LNCAP (cell line): ENCODE data around the gene ABCG5.

ENCODE experiments used
- TF ChIP-seq, protein P1 (sequence below): fragments of 450-650 bp; IDR thresholded peaks from 2 replicates; pipeline ENCODE4 v1.5.1; 2017; ENCODE audit warnings: mild to moderate bottlenecking

The ABCG5 gene

DNA sequence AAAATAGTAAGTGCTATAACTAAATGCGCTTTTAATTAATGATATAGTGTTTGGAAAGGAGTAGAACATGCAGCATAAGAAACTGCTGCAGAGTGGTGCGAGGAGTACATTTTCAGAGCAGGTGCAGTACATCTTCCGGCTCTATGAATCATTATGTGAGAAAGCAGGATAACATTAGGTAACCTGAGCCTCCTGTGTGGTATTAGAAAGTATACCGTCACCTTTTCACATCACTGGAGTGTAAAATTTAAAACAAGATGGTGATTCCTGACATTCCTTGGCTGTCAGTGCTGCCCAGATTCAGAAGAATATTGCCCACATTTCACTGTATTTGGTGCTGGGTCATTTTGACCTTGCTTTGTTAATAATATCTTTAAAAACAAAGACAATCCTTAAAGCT is 72.6 kb downstream of the ABCG5 start:
- TF ChIP-seq, protein P1, sequence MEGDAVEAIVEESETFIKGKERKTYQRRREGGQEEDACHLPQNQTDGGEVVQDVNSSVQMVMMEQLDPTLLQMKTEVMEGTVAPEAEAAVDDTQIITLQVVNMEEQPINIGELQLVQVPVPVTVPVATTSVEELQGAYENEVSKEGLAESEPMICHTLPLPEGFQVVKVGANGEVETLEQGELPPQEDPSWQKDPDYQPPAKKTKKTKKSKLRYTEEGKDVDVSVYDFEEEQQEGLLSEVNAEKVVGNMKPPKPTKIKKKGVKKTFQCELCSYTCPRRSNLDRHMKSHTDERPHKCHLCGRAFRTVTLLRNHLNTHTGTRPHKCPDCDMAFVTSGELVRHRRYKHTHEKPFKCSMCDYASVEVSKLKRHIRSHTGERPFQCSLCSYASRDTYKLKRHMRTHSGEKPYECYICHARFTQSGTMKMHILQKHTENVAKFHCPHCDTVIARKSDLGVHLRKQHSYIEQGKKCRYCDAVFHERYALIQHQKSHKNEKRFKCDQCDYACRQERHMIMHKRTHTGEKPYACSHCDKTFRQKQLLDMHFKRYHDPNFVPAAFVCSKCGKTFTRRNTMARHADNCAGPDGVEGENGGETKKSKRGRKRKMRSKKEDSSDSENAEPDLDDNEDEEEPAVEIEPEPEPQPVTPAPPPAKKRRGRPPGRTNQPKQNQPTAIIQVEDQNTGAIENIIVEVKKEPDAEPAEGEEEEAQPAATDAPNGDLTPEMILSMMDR, result no peak

GRCh38 chr2:43764086-43764705 is 74.4 kb downstream of the ABCG5 start:
- TF ChIP-seq, protein P1, result no peak

DNA sequence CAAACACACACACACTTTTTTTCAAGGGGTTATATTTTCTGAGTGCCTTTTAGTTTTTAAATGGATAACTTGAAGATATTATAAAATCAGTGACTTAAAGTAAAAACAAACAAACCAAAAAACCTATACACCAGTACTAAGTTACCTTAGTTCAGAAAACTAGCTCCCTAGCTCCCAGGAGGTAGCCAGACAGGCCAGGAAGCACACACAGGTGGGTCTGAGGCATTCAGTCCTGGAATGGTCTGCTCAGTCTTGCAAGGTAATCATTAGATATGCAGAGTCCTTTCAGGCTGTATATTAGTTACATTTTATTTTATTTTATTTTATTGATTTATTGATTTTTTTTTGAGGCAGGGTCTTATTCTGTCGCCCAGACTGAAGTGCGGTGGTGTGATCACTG is 75.5 kb downstream of the ABCG5 start:
- TF ChIP-seq, protein P1, result no peak
